Gastroesophageal sphincter (tissue), 3 donors: Measurements from ENCODE around the gene DMD.

Experiments
- CTCF ChIP-seq, 4 experiments: fragments of 200-600 bp in 2 of 4; fragments of 450-650 bp in 2 of 4; sonication (generic) in 1 of 4; IDR thresholded peaks; one replicate each; pipeline ENCODE4 v1.5.1; 2017 to 2019; ENCODE audit warnings: antibody characterized with exemption in 4 of 4, mild to moderate bottlenecking in 2 of 4, moderate library complexity in 2 of 4
- EP300 ChIP-seq: sonication (generic); formaldehyde crosslinking; IDR thresholded peaks from one replicate; pipeline ENCODE4 v1.6.1; 2017; ENCODE audit warnings: antibody characterized with exemption, mild to moderate bottlenecking
- POLR2A ChIP-seq, 2 donors: fragments of 450-650 bp; IDR thresholded peaks; one replicate each; pipeline ENCODE4 v1.6.1; 2017; ENCODE audit warnings: antibody characterized with exemption in 2 of 2, mild to moderate bottlenecking in 2 of 2, moderate library complexity in 1 of 2

GRCh38 chrX:31708116-31708515 is 1503.2 kb downstream of the DMD start:
- TF ChIP-seq CTCF (IDR thresholded peaks at IDR 0.05) (no peak), EP300 (no peak), POLR2A (IDR thresholded peaks at IDR 0.05) (no peak)
